OCI-LY1 (cell line): ENCODE data around the gene TRNP1.

Source experiments
- H2AFZ ChIP-seq: fragments of 200-600 bp; sonication (generic), shearing (Covaris generic); 2 replicates; pipeline ENCODE4 v1.6.0; 2014; ENCODE audit warnings: antibody characterized with exemption, mild to moderate bottlenecking, low read length
- H3F3A ChIP-seq: fragments of 200-600 bp; sonication (generic), shearing (Covaris generic); 2 replicates; pipeline ENCODE4 v1.6.0; 2014; ENCODE audit warnings: mild to moderate bottlenecking, antibody characterized with exemption, low read length, moderate library complexity; ENCODE audit not compliant: insufficient read depth
- H3K27ac ChIP-seq: fragments of 200-600 bp; sonication (generic); 2 replicates; pipeline ENCODE4 v1.5.1; 2014; ENCODE audit warnings: low read length, mixed run types, mild to moderate bottlenecking, low read depth; ENCODE audit not compliant: poor library complexity, severe bottlenecking
- H3K27me3 ChIP-seq: fragments of 200-600 bp; sonication (generic); 2 replicates; pipeline ENCODE4 v1.6.0; 2014; ENCODE audit warnings: antibody characterized with exemption, mild to moderate bottlenecking, low read length, moderate library complexity; ENCODE audit not compliant: insufficient read depth
- H3K36me3 ChIP-seq: fragments of 200-600 bp; sonication (generic); 2 replicates; pipeline ENCODE4 v1.6.1; 2014; ENCODE audit warnings: mild to moderate bottlenecking, antibody characterized with exemption, low read length, moderate library complexity, mixed read lengths; ENCODE audit not compliant: insufficient read depth
- H3K4me1 ChIP-seq: fragments of 200-600 bp; sonication (generic); 2 replicates; pipeline ENCODE4 v1.5.1; 2014; ENCODE audit warnings: mild to moderate bottlenecking, low read length, moderate library complexity; ENCODE audit not compliant: insufficient read depth, severe bottlenecking
- H3K4me2 ChIP-seq: fragments of 200-600 bp; sonication (generic), shearing (Covaris generic); 2 replicates; pipeline ENCODE4 v1.6.1; 2014; ENCODE audit warnings: low read length
- H3K4me3 ChIP-seq: fragments of 200-600 bp; sonication (generic); 2 replicates; pipeline ENCODE4 v1.5.1; 2014; ENCODE audit warnings: low read length, low read depth, mild to moderate bottlenecking, mixed read lengths; ENCODE audit not compliant: poor library complexity, severe bottlenecking
- H3K79me2 ChIP-seq: fragments of 200-600 bp; shearing (Covaris generic); 2 replicates; pipeline ENCODE4 v1.6.1; 2016; ENCODE audit warnings: mixed run types, low read length, mixed read lengths; ENCODE audit not compliant: insufficient read depth
- H3K9ac ChIP-seq: fragments of 200-600 bp; sonication (generic), shearing (Covaris generic); 2 replicates; pipeline ENCODE4 v1.6.1; 2014; ENCODE audit warnings: mild to moderate bottlenecking, low read length, mixed read lengths
- H3K9me2 ChIP-seq: fragments of 200-600 bp; sonication (generic), shearing (Covaris generic); 2 replicates; pipeline ENCODE4 v1.6.1; 2014; ENCODE audit warnings: low read depth, mild to moderate bottlenecking, low read length, mixed read lengths
- H3K9me3 ChIP-seq: fragments of 200-600 bp; shearing (Covaris generic); 2 replicates; pipeline ENCODE4 v1.6.1; 2014; ENCODE audit warnings: low read length, mixed read lengths
- H4K20me1 ChIP-seq: fragments of 200-600 bp; sonication (generic), shearing (Covaris generic); 2 replicates; pipeline ENCODE4 v1.6.0; 2016; ENCODE audit warnings: mild to moderate bottlenecking, low read length; ENCODE audit not compliant: insufficient read depth
- EZH2 ChIP-seq: fragments of 200-600 bp; sonication (generic), shearing (Covaris generic); IDR thresholded peaks from 2 replicates; pipeline ENCODE4 v1.8.0; 2017; ENCODE audit warnings: borderline replicate concordance, mixed run types, mild to moderate bottlenecking, antibody characterized with exemption, low read length, moderate library complexity, mixed read lengths
- TF ChIP-seq, protein P1 (sequence below): fragments of 200-600 bp; sonication (generic), shearing (Covaris generic); IDR thresholded peaks from 2 replicates; pipeline ENCODE4 v1.5.1; 2017; ENCODE audit warnings: mild to moderate bottlenecking, antibody characterized with exemption, low read length, moderate library complexity, mixed read lengths

Gene TRNP1

DNA sequence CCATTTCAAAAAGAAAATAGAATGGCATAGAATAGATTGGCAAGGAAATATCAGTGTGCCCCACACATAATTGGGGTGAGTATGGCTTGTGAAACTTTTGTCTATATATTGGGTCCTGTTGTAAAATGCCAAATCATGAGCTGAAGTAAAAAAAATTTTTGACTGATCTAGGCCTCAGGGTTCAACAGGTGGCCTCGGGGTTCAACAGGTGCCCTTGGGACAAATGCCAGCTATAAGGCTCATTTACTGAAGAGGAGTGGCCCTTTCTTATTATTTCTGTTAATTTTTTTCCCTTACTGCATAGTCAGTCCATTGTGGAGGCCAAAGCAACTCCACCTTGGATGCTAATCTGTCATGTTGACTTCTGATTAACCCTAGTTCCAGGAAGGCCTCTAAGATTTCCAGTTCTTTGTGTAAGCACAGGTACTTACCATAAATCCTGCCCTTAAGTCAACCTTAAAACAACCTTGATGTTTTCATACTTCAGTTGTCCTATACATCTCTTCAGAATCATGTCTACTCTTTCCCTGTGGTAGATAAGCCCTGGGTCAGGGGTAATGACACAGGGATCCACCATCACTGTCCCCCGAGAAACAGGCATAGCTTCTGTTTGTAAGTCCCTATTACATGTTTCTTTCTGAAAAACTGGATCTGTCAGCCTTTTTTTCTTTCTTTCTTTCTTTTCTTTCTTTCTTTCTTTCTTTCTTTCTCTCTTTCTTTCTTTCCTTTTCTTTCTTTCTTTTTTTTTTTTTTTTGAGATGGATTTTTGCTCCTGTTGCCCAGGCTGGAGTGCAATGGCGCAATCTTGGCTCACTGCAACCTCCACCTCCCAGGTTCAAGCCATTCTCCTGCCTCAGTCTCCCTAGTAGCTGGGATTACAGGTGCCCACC lies 16.6 kb upstream of the TRNP1 start:
- no peak overlapping the region for H3K27ac ChIP-seq
- H3K4me3 ChIP-seq, result no peak overlapping the region
- no peaks in the 10 kb centered on the region for H3K36me3 ChIP-seq
- no peaks in the 10 kb centered on the region for H3K27me3 ChIP-seq
- H3K79me2 ChIP-seq, result no peaks in the 10 kb centered on the region
- H2AFZ ChIP-seq, result no peak overlapping the region
- no peaks in the 10 kb centered on the region for H3F3A ChIP-seq
- TF ChIP-seq, protein P1, sequence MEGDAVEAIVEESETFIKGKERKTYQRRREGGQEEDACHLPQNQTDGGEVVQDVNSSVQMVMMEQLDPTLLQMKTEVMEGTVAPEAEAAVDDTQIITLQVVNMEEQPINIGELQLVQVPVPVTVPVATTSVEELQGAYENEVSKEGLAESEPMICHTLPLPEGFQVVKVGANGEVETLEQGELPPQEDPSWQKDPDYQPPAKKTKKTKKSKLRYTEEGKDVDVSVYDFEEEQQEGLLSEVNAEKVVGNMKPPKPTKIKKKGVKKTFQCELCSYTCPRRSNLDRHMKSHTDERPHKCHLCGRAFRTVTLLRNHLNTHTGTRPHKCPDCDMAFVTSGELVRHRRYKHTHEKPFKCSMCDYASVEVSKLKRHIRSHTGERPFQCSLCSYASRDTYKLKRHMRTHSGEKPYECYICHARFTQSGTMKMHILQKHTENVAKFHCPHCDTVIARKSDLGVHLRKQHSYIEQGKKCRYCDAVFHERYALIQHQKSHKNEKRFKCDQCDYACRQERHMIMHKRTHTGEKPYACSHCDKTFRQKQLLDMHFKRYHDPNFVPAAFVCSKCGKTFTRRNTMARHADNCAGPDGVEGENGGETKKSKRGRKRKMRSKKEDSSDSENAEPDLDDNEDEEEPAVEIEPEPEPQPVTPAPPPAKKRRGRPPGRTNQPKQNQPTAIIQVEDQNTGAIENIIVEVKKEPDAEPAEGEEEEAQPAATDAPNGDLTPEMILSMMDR, result no peak
- no peak for TF ChIP-seq EZH2
- no peak overlapping the region for H3K4me2 ChIP-seq
- no peaks in the 10 kb centered on the region for H3K9me2 ChIP-seq
- H3K9me3 ChIP-seq, result no peaks in the 10 kb centered on the region
- H3K4me1 ChIP-seq, result no peaks in the 10 kb centered on the region
- no peak overlapping the region for H3K9ac ChIP-seq
- H4K20me1 ChIP-seq, result no peaks in the 10 kb centered on the region

DNA sequence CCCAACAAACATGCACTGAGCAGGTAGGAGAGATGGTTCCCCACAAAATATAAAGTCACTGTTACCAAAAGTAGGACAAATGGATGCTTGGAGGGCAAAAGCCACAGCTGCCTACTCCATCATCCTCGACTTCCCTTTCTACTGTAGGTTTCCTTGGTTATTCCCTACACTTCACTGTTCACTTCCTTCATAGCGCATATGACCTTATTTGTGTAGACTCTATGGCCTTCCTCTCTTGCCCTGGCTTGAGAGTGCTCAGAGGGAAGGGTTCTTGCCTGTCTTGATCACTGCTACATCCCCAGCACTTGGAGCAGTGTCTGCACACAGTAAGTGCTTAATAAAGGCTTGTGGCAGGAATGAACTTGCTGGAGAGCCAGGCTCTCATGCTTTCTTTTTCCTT lies 14.6 kb upstream of the TRNP1 start:
- Histone ChIP-seq H3K27me3 (no peaks in the 10 kb centered on the region), H3K9ac (no peak overlapping the region), H2AFZ (no peak overlapping the region), H3K27ac (no peak overlapping the region), H3K4me2 (no peak overlapping the region), H3K9me3 (no peaks in the 10 kb centered on the region), H3F3A (no peaks in the 10 kb centered on the region), H3K4me3 (no peak overlapping the region), H3K4me1 (no peaks in the 10 kb centered on the region), H4K20me1 (no peaks in the 10 kb centered on the region), H3K9me2 (no peaks in the 10 kb centered on the region), H3K79me2 (no peaks in the 10 kb centered on the region), H3K36me3 (no peaks in the 10 kb centered on the region)
- no peak for TF ChIP-seq EZH2
- TF ChIP-seq, protein P1, result no peak

DNA sequence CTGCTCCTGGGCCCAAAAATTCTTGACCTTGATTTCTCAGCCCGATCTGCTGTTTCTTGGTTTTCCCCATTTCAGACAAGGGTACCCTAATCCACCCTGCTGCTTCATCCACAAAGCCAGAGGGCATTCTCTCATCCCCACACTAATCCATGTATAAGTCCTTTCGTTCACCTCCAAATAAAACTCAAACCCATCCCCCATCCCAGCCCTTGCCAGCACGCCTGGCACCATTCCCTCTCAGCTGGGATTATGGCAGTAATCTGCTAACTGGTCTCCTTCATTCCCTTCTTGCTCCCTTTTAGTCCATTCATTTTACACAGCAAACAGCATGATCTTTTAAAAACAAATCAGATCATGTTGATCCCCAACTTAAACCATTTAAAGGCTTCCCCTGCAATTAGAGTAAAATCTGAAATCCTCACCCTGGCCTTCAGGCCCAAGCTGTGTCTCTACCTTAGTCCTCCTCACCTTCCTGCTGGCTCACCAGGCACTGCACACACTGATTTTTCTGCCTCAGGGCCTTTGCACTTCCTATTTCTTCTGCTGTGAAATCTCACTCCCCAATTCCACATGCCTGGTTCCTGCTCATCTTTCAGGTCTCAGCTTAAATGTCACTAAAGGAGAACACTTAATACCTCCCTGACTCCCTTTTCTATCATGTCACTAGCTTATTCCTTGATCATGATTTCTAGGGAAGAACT lies 12.2 kb upstream of the TRNP1 start:
- Histone ChIP-seq H3K4me1 (no peaks in the 10 kb centered on the region), H3K79me2 (no peaks in the 10 kb centered on the region), H2AFZ (no peak overlapping the region), H3K4me2 (no peak overlapping the region), H3K27me3 (no peaks in the 10 kb centered on the region), H3K27ac (no peak overlapping the region), H3K36me3 (no peaks in the 10 kb centered on the region), H3K9ac (no peak overlapping the region), H3F3A (no peaks in the 10 kb centered on the region), H3K9me2 (no peaks in the 10 kb centered on the region), H3K9me3 (no peaks in the 10 kb centered on the region), H4K20me1 (no peaks in the 10 kb centered on the region), H3K4me3 (no peak overlapping the region)
- TF ChIP-seq EZH2, result no peak
- TF ChIP-seq, protein P1, result no peak
